KMS-11 (cell line): Measurements from ENCODE around the gene ZKSCAN3.

Experiments used
- H2AFZ ChIP-seq: fragments of 200-600 bp; sonication (generic); 2 replicates; pipeline ENCODE4 v1.6.1; 2016; ENCODE audit warnings: antibody characterized with exemption, mixed run types, low read depth
- H3K27ac ChIP-seq: fragments of 200-600 bp; sonication (generic); 2 replicates; pipeline ENCODE4 v1.6.1; 2016; ENCODE audit warnings: mild to moderate bottlenecking, mixed run types
- H3K27me3 ChIP-seq: fragments of 200-600 bp; sonication (generic); 2 replicates; pipeline ENCODE4 v1.6.1; 2017; ENCODE audit warnings: mild to moderate bottlenecking, low read depth, mixed run types, moderate library complexity; ENCODE audit not compliant: insufficient read depth
- H3K36me3 ChIP-seq: fragments of 200-600 bp; sonication (generic); 2 replicates; pipeline ENCODE4 v1.6.1; 2017; ENCODE audit warnings: mild to moderate bottlenecking, mixed run types; ENCODE audit not compliant: insufficient read depth
- H3K4me1 ChIP-seq: fragments of 200-600 bp; sonication (generic); 2 replicates; pipeline ENCODE4 v1.6.1; 2016; ENCODE audit warnings: mild to moderate bottlenecking, low read depth, mixed run types; ENCODE audit not compliant: poor library complexity, severe bottlenecking
- H3K4me2 ChIP-seq: fragments of 200-600 bp; sonication (generic); 2 replicates; pipeline ENCODE4 v1.7.0; 2016; ENCODE audit warnings: mild to moderate bottlenecking, mixed run types
- H3K4me3 ChIP-seq: fragments of 200-600 bp; sonication (generic); IDR thresholded peaks from 2 replicates; pipeline ENCODE4 v1.6.1; 2017; ENCODE audit warnings: low read depth, low read length, mixed read lengths; ENCODE audit not compliant: insufficient read depth
- H3K79me2 ChIP-seq: fragments of 200-600 bp; sonication (generic); 2 replicates; pipeline ENCODE4 v1.6.1; 2016; ENCODE audit warnings: low read depth, mixed run types; ENCODE audit not compliant: insufficient read depth
- H3K9ac ChIP-seq: fragments of 200-600 bp; sonication (generic); 2 replicates; pipeline ENCODE4 v1.6.1; 2016; ENCODE audit warnings: mild to moderate bottlenecking, mixed run types
- H4K20me1 ChIP-seq: fragments of 200-600 bp; sonication (generic); 2 replicates; pipeline ENCODE4 v1.6.1; 2016; ENCODE audit warnings: mild to moderate bottlenecking, mixed run types; ENCODE audit not compliant: insufficient read depth
- TF ChIP-seq, protein P1 (sequence below): fragments of 200-600 bp; sonication (generic); conservative IDR thresholded peaks from 2 replicates; pipeline ENCODE4 v1.6.1; 2017; ENCODE audit warnings: low read depth, mild to moderate bottlenecking, antibody characterized with exemption, low read length, moderate library complexity, mixed read lengths

The ZKSCAN3 gene

DNA sequence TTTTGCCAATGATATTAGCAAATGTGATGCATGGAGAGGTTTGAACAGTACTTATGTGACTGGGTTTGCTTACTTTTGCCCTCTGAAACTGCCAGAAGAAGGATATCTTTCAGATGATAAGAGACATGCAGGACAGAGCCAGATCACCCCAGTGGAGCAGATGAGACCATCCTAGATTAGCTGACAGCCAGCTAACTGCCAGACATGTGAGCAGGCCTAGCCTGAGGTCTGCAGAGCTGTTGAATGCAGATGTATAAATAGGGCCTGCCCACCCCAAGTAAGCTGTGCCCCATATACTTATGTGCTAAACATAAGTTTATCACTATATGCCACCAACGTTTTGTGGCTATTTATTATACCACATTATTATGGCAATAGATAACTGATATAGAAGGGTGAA lies 19.7 kb upstream of the ZKSCAN3 start:
- Histone ChIP-seq H3K9ac (no peak overlapping the region), H4K20me1 (no peaks in the 10 kb centered on the region), H3K36me3 (no peaks in the 10 kb centered on the region), H3K4me3 (no peak overlapping the region), H3K4me2 (no peak overlapping the region), H3K4me1 (no peaks in the 10 kb centered on the region), H3K79me2 (no peaks in the 10 kb centered on the region), H3K27me3 (no peaks in the 10 kb centered on the region), H2AFZ (no peak overlapping the region), H3K27ac (no peak overlapping the region)
- TF ChIP-seq, protein P1, sequence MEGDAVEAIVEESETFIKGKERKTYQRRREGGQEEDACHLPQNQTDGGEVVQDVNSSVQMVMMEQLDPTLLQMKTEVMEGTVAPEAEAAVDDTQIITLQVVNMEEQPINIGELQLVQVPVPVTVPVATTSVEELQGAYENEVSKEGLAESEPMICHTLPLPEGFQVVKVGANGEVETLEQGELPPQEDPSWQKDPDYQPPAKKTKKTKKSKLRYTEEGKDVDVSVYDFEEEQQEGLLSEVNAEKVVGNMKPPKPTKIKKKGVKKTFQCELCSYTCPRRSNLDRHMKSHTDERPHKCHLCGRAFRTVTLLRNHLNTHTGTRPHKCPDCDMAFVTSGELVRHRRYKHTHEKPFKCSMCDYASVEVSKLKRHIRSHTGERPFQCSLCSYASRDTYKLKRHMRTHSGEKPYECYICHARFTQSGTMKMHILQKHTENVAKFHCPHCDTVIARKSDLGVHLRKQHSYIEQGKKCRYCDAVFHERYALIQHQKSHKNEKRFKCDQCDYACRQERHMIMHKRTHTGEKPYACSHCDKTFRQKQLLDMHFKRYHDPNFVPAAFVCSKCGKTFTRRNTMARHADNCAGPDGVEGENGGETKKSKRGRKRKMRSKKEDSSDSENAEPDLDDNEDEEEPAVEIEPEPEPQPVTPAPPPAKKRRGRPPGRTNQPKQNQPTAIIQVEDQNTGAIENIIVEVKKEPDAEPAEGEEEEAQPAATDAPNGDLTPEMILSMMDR: no peak

DNA sequence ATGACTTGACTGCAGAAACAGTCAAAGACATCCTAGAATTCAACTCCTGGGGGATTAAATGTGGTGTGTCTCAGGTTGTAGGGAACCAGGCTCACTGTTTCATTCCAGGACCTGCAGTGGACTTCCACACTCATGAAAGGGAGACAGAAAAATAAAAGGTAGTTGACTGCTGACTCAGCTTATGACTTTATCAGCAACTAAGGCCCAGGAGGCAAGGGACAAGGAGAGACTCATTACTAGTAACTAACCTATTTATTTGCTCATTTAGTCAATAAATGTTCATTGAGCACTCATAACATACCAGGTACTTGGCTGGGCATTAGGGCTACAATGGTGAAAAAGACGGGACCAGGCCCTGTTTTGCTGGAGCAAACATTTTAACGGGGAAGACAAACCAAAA lies 16.7 kb upstream of the ZKSCAN3 start:
- H3K9ac ChIP-seq: no peak overlapping the region
- H3K36me3 ChIP-seq: no peaks in the 10 kb centered on the region
- no peaks in the 10 kb centered on the region for H4K20me1 ChIP-seq
- no peak overlapping the region for H3K27ac ChIP-seq
- H2AFZ ChIP-seq: no peak overlapping the region
- H3K79me2 ChIP-seq: no peaks in the 10 kb centered on the region
- no peak overlapping the region for H3K4me3 ChIP-seq
- H3K27me3 ChIP-seq: no peaks in the 10 kb centered on the region
- H3K4me2 ChIP-seq: no peak overlapping the region
- H3K4me1 ChIP-seq: peaks cover 6% of the 10 kb centered on the region
- TF ChIP-seq, protein P1: no peak

DNA sequence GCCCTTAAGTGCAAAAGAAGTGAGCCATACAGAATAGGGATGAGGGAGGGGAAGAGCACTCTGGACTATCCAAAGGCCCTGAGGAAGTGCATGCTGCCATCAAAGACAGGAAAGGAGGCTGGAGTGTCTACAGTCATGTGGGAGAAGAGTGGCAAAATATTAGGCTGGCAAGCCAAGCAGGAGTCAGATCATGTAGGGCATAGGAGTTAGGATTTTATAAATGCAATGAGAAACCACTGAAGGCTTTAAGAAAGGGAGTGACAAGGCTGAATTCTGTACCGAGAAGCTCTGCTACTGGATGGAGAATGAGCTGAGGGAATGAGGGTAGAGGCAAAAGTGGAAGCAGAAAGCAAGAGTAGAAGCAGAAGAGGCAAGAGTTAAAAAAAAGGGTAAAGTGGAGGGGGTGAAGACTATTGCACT lies 16.1 kb upstream of the ZKSCAN3 start:
- H3K4me2 ChIP-seq: no peak overlapping the region
- peaks cover 6% of the 10 kb centered on the region for H3K4me1 ChIP-seq
- no peaks in the 10 kb centered on the region for H4K20me1 ChIP-seq
- no peak overlapping the region for H3K9ac ChIP-seq
- no peak overlapping the region for H3K4me3 ChIP-seq
- no peak overlapping the region for H3K27ac ChIP-seq
- no peaks in the 10 kb centered on the region for H3K27me3 ChIP-seq
- H3K36me3 ChIP-seq: no peaks in the 10 kb centered on the region
- TF ChIP-seq, protein P1: no peak
- no peaks in the 10 kb centered on the region for H3K79me2 ChIP-seq
- no peak overlapping the region for H2AFZ ChIP-seq

DNA sequence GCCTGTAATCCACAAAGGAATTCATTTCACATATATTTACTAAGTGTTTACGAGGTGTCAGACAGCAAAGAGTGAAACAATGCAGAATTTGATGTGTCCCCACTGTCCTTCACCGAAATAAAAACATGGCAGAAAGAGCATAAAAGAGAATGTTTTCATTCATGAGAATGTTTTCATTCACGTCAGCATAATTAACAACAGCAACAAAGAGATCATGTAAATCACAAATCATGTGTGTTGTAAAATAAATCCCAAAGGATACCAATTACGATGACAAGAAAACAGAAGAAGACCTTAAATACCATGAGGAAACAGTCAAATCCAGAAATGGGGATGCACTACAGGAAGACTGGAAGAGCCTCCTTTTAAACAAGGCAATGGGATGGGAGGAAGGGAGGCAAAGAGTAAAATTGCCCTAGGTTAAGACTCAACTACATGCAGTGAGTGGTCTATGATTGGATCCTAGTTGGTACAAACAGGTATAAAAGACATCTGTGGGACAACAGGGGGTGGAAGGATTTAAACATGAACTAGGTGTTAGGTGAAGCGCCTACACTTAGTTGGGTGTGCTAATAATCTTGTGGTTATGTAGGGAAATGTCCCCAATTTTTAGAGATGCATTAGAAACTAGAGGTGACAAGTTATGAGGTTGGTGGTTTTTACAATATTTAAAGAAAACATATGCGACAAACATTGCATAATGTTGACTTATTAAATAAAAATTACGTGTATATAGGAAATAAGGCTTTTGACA lies 15.3 kb upstream of the ZKSCAN3 start:
- Histone ChIP-seq H3K36me3 (no peaks in the 10 kb centered on the region), H3K79me2 (no peaks in the 10 kb centered on the region), H2AFZ (no peak overlapping the region), H3K9ac (no peak overlapping the region), H3K4me1 (peaks cover 6% of the 10 kb centered on the region), H3K4me3 (no peak overlapping the region), H3K27ac (no peak overlapping the region), H3K4me2 (no peak overlapping the region), H4K20me1 (no peaks in the 10 kb centered on the region), H3K27me3 (no peaks in the 10 kb centered on the region)
- TF ChIP-seq, protein P1: no peak
